Suprapubic skin (tissue), 4 donors: ENCODE measurements around the gene DISC1.

Experiments used
- EP300 ChIP-seq: sonication (generic); formaldehyde crosslinking; IDR thresholded peaks from one replicate; pipeline ENCODE4 v1.6.1; 2017; ENCODE audit warnings: antibody characterized with exemption
- POLR2A ChIP-seq, 2 donors: fragments of 450-650 bp; IDR thresholded peaks; one replicate each; pipeline ENCODE4 v1.6.1; 2017; ENCODE audit warnings: antibody characterized with exemption in 2 of 2, mild to moderate bottlenecking in 2 of 2, moderate library complexity in 2 of 2
- POLR2AphosphoS5 ChIP-seq, 3 donors: sonication (generic); formaldehyde crosslinking; IDR thresholded peaks; one replicate each; pipeline ENCODE4 v1.6.1; 2017; ENCODE audit warnings: antibody characterized with exemption in 3 of 3
- TF ChIP-seq, protein P1 (sequence below), 2 donors: fragments of 200-600 bp in 1 of 2; fragments of 450-650 bp in 1 of 2; sonication (generic) in 1 of 2; IDR thresholded peaks; one replicate each; pipeline ENCODE4 v1.5.1; 2016 to 2019; ENCODE audit warnings: antibody characterized with exemption in 2 of 2, mild to moderate bottlenecking in 1 of 2, moderate library complexity in 1 of 2

DNA sequence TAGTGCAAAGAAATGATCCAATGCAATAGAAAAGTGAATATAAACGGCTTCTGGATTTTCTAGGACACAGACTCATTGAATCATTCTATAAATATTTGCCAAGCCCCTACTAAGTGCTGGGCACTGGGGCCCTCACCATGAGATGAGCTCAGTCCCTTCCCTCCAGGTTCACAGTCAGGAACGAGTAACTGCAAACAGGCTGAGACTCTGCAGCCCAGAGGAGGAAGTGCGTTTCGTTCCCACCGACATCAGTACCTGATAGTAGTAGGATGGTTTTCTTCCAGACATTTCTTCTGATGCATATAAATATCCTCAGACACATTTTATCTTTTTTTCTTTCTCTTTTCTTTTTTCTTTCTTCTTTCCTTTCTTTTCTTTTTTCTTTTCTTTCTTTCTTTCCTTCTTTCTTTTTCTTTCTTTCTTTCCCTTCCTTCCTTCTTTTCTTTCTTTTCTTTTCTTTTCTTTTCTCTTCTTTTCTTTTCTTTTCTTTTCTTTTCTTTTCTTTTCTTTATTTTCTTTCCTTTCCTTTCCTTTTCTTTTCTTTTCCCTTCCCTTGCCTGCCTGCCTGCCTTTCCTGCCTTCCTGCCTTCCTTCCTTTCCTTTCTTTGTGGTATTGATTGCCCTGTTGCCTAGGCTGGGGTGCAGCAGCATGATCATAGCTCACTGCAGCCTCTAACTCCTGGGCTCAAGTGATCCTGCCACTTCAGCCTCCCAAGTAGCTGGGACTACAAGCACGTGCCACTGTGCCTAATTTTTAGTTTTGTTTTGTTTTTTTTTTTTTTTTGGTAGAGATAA is 135.4 kb downstream of the DISC1 start:
- TF ChIP-seq POLR2A (IDR thresholded peaks at IDR 0.05) (no peak), POLR2AphosphoS5 (IDR thresholded peaks at IDR 0.05) (no peak), EP300 (no peak)
- TF ChIP-seq, protein P1, sequence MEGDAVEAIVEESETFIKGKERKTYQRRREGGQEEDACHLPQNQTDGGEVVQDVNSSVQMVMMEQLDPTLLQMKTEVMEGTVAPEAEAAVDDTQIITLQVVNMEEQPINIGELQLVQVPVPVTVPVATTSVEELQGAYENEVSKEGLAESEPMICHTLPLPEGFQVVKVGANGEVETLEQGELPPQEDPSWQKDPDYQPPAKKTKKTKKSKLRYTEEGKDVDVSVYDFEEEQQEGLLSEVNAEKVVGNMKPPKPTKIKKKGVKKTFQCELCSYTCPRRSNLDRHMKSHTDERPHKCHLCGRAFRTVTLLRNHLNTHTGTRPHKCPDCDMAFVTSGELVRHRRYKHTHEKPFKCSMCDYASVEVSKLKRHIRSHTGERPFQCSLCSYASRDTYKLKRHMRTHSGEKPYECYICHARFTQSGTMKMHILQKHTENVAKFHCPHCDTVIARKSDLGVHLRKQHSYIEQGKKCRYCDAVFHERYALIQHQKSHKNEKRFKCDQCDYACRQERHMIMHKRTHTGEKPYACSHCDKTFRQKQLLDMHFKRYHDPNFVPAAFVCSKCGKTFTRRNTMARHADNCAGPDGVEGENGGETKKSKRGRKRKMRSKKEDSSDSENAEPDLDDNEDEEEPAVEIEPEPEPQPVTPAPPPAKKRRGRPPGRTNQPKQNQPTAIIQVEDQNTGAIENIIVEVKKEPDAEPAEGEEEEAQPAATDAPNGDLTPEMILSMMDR (IDR thresholded peaks at IDR 0.05): no peak
